SK-N-MC (cell line): ENCODE measurements around the gene C17orf114.

Source experiments
- DNase-seq: peaks from one replicate; pipeline ENCODE4 v3.0.0-alpha.2; 2011; ENCODE audit warnings: low read depth, low spot score
- H3K27ac ChIP-seq: fragments of 200-600 bp; sonication (generic); 2 replicates; pipeline ENCODE4 v1.5.1; 2016; ENCODE audit warnings: mixed run types
- H3K36me3 ChIP-seq: fragments of 200-600 bp; sonication (generic); 2 replicates; pipeline ENCODE4 v1.6.1; 2017; ENCODE audit warnings: antibody characterized with exemption, low read length, mixed read lengths; ENCODE audit not compliant: insufficient read depth
- H3K4me3 ChIP-seq: fragments of 200-600 bp; sonication (generic); 2 replicates; pipeline ENCODE4 v1.5.1; 2016
- H3K9ac ChIP-seq: fragments of 200-600 bp; sonication (generic); 2 replicates; pipeline ENCODE4 v1.8.0; 2017; ENCODE audit warnings: mixed run types, mixed read lengths; ENCODE audit not compliant: insufficient read length
- H3K9me3 ChIP-seq: fragments of 200-600 bp; sonication (generic); 2 replicates; pipeline ENCODE4 v1.6.1; 2017; ENCODE audit warnings: low read depth, mild to moderate bottlenecking, antibody characterized with exemption, low read length, moderate library complexity, mixed read lengths
- EZH2 ChIP-seq: fragments of 200-600 bp; sonication (generic); IDR thresholded peaks from one replicate; pipeline ENCODE4 v1.6.1; 2017; ENCODE audit warnings: antibody characterized with exemption
- FOXP2 ChIP-seq: optimal IDR thresholded peaks from 2 replicates; pipeline ENCODE3; 2011; ENCODE audit warnings: mild to moderate bottlenecking, moderate library complexity; ENCODE audit not compliant: insufficient read depth; ENCODE audit errors: extremely low read length, control extremely low read depth
- POLR2AphosphoS5 ChIP-seq: IDR thresholded peaks from 2 replicates; pipeline ENCODE4 v1.6.1; 2012; ENCODE audit warnings: mild to moderate bottlenecking, low read depth, low read length, borderline replicate concordance

C17orf114 gene

GRCh38 chr17:4786516-4786915, 15.6 kb downstream of the C17orf114 start:
- DNase-seq = no peak
- no peak overlapping the region for H3K4me3 ChIP-seq

DNA sequence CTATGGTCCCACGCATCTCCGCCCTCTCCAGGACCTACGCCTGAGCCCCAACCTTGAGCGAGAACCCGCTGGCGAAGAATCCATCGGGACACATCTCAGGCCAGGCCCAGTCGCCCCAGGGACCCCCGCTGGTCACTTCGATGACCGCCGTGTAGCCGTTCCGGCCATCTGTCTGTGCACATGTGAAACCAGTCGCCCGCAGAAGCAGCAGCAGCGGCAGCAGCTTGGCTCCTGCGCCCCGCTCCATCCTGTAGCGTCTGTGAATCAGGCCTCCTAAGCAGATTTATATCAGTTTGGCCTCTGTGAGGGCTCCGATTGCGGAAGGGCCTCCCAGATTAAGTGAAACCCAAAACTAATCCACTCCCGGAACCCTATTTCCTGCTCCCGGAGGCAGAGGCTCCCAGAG, 16.0 kb downstream of the C17orf114 start, which contains the start of gene VMO1:
VMO1 (minus strand) TSS at position 259 of the 406 bp plus-strand sequence; CDS start at position 247, 12 bp downstream.
- Histone ChIP-seq H3K9ac (no peak within 1 kb of the TSS), H3K36me3 (no peaks in the 10 kb centered on the region), H3K27ac (no peak within 1 kb of the TSS), H3K9me3 (no peaks in the 10 kb centered on the region), H3K4me3 (peak within 1 kb of the TSS; percentile 40)
- DNase-seq = no peak
- TF ChIP-seq EZH2 (no peak), POLR2AphosphoS5 (no peak), FOXP2 (no peak)

More at GRCh38 chr17:4786516-4786915, 15.6 kb downstream of the C17orf114 start:
- Histone ChIP-seq H3K9ac (no peak overlapping the region), H3K9me3 (no peaks in the 10 kb centered on the region), H3K27ac (no peak overlapping the region), H3K36me3 (no peaks in the 10 kb centered on the region)
- TF ChIP-seq FOXP2 = no peak
- TF ChIP-seq POLR2AphosphoS5 = no peak
- TF ChIP-seq EZH2 = no peak

- TF ChIP-seq POLR2AphosphoS5 (no peak), FOXP2 (no peak), EZH2 (no peak)
- no peak overlapping the region for H3K27ac ChIP-seq
- peak overlapping the region; percentile 40 for H3K4me3 ChIP-seq
- no peaks in the 10 kb centered on the region for H3K9me3 ChIP-seq
- DNase-seq = no peak
- no peaks in the 10 kb centered on the region for H3K36me3 ChIP-seq
- no peak overlapping the region for H3K9ac ChIP-seq
Observed at GRCh38 chr17:4785311-4786105, 16.6 kb downstream of the C17orf114 start.

DNA sequence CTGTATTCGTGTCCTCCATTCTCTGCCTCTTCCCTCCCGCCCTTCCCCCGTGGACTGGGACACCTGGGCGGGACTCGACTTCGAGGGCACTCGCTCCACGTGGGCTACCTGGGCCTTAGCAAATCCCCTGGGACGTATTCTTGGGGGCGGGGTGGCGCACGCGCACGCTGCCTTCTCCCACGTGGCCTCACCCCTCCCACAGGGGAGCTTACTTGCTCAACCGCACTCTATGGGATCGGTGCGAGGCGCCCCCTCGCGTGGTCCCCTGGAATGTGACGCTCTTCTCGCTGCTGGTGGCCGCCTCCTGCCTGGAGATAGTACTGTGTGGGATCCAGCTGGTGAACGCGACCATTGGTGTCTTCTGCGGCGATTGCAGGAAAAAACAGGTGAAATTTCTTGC, 19.5 kb downstream of the C17orf114 start:
- Histone ChIP-seq H3K27ac (no peak overlapping the region), H3K9ac (no peak overlapping the region), H3K9me3 (no peaks in the 10 kb centered on the region), H3K36me3 (no peaks in the 10 kb centered on the region), H3K4me3 (no peak overlapping the region)
- TF ChIP-seq FOXP2 (no peak), EZH2 (no peak), POLR2AphosphoS5 (no peak)
- no peak for DNase-seq

- H3K9ac ChIP-seq = no peak overlapping the region
- H3K36me3 ChIP-seq = no peaks in the 10 kb centered on the region
- no peak overlapping the region for H3K4me3 ChIP-seq
- DNase-seq = no peak
- no peak overlapping the region for H3K27ac ChIP-seq
- H3K9me3 ChIP-seq = no peaks in the 10 kb centered on the region
- TF ChIP-seq FOXP2 (no peak), EZH2 (no peak), POLR2AphosphoS5 (no peak)
Observed at GRCh38 chr17:4780325-4780955, 21.7 kb downstream of the C17orf114 start.

GRCh38 chr17:4777969-4778760, 24.0 kb downstream of the C17orf114 start:
- no peaks in the 10 kb centered on the region for H3K9me3 ChIP-seq
- H3K4me3 ChIP-seq = no peak overlapping the region
- DNase-seq = no peak
- H3K36me3 ChIP-seq = no peaks in the 10 kb centered on the region
- H3K27ac ChIP-seq = no peak overlapping the region
- no peak for TF ChIP-seq FOXP2
- TF ChIP-seq EZH2 = no peak
- TF ChIP-seq POLR2AphosphoS5 = no peak
- H3K9ac ChIP-seq = no peak overlapping the region

DNA sequence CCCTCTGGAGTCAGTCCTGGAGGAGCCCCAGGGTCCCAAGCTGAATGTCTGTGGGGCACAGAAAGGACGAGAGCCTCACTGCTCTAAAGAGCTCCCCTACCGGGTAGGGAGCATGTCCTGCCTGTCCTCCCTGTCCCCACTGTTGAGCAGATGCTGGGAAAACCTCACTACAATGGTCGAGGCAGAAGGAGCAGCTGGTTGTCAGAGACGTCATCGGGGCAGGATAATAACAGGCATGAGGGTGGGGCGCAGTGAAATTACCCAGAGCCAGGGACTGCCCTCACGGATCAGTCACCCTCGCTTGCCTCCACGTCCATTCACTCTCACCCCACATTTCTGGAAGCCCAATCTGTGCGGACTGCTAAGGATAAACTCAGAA, 29.9 kb downstream of the C17orf114 start:
- no peaks in the 10 kb centered on the region for H3K9me3 ChIP-seq
- no peak overlapping the region for H3K9ac ChIP-seq
- DNase-seq = no peak
- no peak overlapping the region for H3K4me3 ChIP-seq
- H3K36me3 ChIP-seq = no peaks in the 10 kb centered on the region
- no peak overlapping the region for H3K27ac ChIP-seq
- TF ChIP-seq EZH2 (no peak), FOXP2 (no peak), POLR2AphosphoS5 (no peak)
